GM21723 (cell line): Measurements from ENCODE around the gene PEX26.
A peak's percentile ranks its signal among the peaks of the same experiment; 100 is the strongest.
"Not testable (repeated sequence)": the region's sequence is repeated elsewhere in the genome, so short reads cannot be mapped to it uniquely, and the experiment has no call there.

Experiments used
- ATAC-seq: cut with Tn5 transposase; IDR thresholded peaks from one replicate; pipeline ENCODE4 v1.9.1; 2021; ENCODE audit warnings: mild to moderate bottlenecking, moderate library complexity; ENCODE audit not compliant: unreplicated experiment

Gene PEX26

DNA sequence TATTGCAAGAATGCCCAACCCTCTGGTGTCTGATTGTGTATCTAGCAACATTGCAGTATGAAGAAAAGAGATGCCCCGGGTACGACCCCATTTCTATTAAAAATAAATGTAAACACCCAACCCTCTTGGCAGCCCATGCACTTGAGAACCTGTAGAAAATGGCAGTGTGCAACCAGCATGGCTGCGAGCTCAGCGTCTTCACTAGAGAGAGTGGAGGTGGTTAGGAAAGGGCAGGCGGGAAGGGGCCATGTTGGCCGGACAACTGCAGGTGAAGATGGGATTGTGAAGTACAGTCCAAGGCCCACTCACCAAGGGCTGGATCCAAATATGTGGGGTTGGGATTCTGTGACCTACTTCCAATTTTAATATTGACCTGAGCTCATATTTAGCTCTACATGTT lies 15.9 kb downstream of the PEX26 start:
- no peak for ATAC-seq

DNA sequence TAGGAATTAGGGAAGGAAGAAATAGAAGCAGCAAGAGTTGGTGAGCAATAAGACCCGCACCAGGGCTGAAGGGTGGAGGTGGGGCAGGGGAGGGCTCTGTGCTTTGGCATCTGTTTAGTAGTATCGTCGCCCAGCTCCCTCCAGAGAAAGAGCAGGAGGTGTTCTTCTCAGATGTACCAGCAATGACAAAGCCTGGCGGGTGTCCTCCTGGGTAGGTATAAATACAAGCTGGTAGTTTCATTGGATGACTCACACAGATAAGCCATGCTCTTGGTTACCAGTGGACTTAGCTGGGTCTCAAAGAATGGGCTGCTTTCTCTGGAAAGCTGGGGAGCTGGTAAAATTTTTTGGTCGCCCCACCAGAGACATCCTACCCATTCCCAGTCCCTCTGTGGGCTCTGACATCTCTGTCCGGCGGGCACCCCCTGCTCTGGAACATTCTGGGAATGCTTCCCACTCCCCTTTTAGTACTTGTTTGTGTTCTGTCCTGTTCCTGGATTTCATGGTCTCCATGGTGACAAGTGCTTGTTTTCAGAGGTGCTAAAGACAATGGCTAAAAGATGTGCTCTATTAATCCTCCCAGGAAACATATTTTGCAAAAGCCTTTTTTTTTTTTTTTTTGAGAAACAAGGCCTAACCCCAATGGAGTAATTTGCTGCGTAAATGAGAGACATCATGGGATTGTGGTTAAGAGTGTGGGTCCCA lies 17.5 kb downstream of the PEX26 start:
- no peak for ATAC-seq

DNA sequence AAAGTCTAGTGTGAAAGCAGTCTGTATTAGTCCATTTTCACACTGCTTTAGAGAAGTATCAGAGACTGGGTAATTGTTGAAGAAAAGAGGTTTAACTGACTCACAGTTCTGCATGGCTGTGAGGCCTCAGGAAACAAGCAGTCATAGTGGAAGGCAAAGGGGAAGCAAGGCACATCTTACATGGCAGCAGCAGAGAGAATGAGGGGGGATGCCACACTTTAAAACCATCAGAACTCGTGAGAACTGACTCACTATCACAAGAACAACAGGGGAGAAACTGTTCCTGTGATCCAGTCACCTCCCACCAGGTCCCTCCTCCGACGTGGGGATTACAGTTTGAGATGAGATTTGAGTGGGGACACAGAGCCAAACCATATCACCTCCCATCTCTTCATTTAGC lies 19.0 kb downstream of the PEX26 start:
- no peak for ATAC-seq

DNA sequence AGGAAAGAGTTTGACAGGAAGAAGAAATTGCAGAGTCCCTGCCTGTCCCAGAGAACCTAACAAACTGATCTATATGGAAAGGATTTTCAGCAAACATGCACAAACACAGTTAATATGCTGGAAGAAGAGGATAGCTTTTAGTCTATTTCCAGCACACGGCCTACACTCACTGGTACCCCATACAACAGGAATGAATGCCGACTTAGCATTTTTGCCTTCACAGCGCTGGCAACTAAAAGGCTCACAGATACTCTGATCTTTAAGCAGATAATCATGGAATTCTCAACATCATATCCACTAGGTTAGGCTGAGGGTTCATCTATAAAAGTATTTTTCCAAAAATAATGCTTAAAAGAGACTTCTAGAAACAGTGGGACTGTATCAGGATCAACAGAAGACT lies 23.0 kb downstream of the PEX26 start:
- ATAC-seq = no peak

DNA sequence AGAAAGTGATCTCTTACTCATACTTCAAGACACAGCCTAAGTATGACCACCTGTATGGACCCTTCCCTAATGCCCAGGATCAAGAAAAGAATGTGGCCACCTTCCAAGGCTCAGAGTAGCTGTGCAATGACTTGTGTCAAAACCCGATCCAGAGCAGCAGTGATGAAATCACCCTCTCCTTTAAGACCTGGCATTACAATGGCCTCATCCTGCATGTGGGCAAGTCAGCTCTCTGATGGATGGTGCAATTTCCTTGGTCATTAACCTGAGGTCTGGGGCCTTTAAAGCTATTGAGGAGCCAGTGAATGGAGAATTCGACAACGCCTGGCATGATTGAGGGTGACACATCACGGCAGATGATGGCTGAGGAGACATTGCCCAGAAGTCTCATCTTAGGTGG lies 23.7 kb downstream of the PEX26 start:
- no peak for ATAC-seq

DNA sequence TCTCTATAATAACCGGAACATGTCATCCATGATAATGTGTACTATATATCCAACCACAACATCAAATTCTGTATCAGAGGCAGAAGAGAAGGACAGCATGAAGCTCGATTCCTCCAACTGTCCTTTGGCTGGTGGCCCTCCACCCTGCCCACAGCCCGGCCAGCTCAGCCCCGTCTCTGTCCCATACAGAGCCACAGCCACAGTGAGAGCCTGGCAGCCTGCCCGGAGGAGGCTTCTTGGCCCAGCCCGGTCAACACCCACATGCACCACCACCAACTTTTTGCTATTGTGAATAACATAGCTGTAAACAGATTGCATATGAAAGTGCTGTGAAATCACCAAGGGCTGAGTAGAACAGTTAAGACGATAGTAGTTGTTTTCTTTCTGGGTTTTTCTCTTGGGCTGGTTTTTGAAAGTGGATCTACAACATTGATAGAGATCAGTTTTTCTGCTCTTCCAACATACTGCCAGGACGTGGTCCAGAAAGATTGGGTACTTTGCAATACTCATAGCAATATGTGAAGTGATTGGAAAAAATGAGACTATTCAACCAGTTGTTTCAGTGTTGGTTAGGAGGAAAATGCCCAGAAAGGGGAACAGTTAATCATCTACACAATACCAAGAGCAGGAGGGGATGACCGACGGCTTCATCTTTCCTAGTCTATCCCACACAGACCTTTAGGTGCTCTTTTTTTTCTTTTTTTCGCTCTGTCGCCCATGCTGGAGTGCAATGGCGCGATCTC lies 25.9 kb downstream of the PEX26 start:
- ATAC-seq = no peak

DNA sequence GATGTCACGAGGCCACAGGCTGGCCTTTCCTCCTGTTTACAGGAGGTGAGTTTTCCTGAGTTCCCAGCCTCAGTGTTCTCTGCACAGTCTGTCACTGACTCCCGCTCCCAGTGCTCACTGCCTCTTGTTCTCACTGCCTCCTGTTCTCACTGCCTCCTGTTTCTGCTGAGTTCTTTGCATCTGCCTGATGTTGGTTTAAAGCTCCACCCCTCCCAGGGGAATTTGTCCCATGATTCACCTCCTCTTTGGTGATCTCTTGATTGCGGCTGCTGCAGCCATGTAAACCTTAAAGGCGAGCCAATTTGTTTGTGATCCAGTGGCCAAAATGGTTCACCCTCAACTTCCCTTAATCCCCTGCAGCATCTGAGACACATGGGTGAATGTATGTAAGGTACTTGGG lies 26.8 kb downstream of the PEX26 start:
- no peak for ATAC-seq

DNA sequence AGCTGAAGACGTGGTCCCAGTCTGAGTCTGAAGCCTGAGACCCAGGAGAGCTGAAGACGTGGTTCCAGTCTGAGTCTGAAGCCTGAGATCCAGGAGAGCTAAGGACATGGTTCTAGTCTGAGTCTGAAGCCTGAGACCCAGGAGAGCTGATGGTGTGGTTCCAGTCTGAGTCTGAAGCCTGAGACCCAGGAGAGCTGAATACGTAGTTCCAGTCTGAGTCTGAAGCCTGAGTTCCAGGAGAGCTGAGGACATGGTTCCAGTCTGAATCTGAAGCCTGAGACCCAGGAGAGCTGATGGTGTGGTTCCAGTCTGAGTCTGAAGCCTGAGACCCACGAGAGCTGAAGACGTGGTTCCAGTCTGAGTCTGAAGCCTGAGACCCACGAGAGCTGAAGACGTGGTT lies 28.2 kb downstream of the PEX26 start:
- not testable (repeated sequence) for ATAC-seq

DNA sequence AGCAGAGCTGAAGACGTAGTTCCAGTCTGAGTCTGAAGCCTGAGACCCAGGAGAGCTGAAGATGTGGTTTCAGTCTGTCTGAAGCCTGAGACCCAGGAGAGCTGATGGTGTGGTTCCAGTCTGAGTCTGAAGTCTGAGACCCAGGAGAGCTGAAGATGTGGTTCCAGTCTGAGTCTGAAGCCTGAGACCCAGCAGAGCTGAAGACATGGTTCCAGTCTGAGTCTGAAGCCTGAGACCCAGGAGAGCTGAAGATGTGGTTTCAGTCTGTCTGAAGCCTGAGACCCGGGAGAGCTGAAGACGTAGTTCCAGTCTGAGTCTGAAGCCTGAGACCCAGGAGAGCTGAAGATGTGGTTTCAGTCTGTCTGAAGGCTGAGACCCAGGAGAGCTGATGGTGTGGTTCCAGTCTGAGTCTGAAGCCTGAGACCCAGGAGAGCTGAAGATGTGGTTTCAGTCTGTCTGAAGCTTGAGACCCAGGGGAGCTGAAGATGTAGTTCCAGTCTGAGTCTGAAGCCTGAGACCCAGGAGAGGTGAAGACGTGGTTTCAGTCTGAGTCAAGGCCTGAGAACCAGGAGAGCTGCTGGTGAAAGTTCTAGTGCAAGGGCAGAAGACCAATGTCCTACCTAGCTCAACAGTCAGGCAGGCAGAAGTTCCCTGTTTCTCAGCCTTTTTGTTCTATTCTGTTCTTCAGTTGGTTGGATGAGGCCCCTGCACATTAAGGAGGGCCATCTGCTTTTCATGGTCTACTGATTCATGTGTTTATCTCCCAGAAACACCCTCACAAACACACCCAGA lies 29.0 kb downstream of the PEX26 start:
- not testable (repeated sequence) for ATAC-seq

DNA sequence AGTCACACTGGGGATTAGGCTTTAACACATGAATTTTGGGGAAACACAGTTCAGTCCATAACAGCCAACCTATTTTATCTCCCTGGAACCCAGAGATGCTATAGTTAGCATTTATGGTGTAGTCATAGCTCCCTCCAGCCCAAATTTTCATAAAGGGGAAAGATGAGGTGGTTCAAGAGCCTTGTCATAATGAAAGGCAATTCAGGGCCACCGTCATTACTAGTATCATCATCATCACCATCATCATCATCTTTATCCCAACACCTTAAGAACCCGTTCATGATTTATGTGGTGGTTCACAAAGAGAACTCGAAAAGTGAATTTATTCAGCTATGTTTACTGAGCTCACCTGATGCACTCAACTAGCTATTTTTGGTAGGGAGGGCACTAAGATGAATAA lies 30.4 kb downstream of the PEX26 start:
- no peak for ATAC-seq

DNA sequence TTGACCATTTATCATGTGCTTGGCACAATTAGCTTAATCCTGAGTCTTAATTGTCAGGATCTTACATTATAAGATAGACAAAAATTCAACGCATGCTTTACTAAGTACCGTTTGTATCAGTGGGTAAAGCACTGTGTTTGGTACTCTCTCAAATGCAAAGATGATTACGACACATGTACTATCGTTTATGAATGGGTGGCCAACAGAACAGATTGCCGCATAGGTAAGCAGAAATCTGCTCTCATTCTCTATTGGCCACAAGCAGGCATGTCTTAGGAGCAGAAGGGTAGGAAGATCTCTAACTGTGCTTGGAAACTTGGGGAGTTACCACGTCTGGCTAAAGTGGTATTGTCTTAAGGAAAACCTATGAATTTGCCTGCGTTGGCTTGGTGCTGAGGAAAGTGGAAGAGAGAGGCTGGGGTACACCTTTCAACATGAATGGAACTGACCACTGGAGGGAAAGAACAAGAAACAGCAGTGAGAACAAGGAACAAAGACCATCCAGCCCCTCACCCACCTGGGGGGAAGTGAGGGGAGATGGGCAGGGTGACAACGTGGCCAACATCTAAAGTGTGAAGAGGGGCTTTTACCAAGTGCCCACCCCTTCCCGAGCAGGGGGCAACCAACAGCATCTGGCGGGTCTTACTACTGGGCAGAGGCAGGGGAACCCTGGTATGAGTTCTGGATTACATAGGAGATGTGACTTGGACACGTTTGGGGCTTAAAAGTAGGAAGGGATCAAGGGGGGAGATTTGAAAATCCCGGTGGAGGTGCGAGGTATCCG lies 31.8 kb downstream of the PEX26 start:
- no peak for ATAC-seq

DNA sequence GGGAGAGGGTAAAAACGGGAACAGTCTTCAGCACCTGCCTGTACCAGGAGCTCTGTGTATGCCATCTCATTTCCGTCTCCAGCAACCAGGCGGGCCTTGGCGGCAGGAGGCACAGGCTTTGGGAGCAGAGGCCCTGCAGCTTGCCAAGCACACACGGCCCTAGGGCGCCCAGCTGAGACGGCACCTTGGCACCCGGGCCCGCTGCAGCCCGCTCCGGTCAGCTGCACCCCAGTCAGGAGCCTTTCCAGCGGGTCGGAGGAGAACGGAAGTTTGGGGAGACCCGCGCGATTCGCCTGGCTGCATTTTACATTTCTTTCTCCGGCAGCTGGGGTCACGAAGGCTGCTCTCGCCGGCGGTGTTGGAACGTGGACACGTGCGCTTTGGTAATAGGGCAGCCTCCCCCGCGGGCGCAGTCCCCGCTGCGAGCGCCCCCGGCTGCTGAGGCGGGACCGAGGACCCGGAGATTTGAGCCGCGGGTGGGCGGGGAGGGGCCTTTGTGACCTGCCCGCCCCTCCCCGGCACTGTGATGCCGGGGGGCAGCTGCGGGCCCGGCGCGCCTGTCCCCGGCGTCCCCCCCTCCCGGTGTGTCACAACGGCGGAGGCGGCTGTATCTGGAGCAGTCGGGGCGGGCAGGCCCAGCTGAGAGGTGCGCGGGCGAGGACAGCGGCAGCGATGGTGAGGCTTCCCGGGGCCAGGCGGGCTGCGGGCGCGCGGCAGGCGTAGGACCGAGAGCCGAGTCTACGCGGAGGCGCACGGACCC lies 32.6 kb downstream of the PEX26 start, which contains the start of gene TUBA8:
Gene TUBA8 (plus strand): TSS at position 616 of the 760 bp plus-strand sequence. CDS start 57 bp downstream, at position 673.
- peak; percentile 52 for ATAC-seq

DNA sequence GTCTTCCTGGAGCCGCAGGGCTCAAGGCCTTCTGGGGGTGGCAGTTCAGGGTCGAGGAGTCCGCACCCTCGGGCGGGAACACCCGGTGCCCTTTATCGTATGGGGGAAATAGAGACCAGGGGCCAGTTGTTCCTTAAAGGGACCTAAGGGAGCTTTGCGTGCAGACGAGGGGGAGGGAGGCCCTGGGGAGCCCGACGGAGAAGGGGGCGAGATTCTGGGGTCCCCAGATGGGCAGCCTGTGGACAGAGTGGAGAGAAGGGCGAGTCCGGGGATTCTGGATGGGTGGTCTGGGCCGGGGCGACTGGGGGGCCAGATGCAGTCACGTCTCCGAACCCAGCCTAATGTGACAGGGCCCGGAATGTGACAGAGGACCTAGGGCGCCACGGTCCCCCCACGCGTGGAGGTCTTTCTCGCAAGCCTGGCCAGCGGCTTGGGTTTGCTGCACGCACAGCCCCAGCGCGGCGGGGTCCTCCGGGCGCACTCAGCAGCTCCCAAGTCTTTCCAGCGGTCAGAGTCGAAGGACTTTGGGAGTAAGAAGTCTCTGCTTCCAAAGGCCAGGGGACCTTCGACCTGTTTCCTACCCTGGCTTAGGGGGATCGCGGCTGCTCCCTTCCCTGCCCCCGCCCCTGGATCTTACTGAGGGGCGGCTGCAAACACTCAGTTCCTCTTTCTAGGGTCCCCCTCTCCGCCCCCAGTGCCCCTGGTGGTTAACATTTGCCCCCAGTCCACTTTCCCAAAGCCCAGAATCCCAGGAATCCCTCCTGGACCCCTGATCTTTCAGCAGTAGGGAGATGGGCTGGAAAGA lies 33.4 kb downstream of the PEX26 start:
- ATAC-seq = no peak

DNA sequence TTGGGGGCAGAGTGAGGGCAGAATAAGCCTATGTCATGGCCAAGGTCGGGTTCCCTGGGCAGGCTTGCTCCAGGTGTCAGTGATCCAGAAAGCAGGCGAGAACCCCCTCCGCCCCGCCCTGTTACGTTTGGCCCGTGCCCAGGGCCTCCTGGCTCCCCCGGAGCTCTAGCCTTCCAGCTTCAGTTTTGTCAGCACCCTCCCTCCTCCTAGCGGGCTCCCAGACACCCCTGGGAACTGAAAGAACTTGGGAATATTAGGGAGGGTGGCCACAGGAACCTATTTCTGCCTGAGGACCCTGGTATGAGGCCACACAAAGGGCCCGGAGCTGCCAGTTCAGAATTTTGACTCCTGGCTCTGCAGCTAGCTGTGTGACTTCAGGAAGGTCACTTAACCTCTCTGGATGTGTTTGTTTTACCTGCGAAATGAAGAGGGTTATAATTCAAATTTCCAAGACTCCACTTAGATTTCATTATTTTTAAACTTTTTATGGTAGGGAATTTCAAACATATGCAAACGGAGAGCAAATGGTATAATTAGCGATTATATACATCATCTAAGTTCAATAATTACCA lies 34.1 kb downstream of the PEX26 start:
- no peak for ATAC-seq

DNA sequence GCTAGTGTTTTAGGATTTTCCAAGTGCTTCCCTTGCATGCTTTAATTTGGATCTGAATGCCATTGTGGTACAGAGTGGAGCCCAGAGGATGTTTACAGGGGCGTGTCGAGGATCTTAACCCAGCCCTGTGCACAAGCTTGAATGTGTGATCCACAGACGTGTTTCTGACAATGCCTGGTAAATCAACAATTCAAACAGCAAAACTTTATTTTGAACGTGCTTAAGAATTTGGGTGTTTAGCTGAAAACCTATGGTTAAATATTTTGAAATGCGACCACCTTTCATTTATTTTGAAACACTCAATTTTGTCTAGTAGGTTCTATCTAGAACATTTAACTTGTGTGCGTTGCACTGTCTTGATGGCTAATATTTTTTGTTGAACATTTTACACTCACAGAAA lies 34.6 kb downstream of the PEX26 start:
- no peak for ATAC-seq

DNA sequence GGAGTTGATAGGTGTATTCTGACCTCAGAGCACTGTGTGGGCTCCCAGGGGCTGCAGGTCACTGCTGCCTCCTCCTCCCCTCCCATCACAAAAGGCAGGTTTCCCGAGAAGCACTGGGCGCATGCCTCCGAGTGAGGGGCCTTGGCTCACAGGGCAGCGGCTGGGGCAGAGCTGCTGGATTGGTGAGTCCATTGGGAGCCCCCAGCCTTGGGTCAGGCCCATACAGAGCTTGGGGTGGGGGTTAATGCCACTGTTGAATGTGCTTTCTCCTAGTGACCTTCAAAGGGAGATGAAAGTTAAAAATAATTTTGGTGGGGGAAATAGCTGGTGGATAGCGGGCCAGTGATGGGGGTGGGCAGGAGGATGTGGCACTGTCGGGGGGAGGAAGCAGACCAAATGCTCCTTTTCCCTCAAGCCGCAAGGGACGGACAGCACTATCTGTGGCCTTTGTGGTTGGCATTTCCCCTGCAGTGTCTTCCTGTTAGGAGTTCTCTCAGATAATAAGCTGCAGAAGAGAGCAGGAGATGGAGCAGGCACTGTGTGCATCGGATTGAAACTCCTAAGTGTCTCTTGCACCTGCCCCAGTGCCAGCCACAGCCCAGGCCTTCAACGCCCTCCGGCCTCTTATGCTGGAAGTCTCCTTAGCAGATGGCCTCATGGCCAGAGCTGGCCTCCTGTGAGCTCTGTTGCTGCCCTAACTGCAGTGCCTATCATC lies 36.0 kb downstream of the PEX26 start:
- no peak for ATAC-seq

DNA sequence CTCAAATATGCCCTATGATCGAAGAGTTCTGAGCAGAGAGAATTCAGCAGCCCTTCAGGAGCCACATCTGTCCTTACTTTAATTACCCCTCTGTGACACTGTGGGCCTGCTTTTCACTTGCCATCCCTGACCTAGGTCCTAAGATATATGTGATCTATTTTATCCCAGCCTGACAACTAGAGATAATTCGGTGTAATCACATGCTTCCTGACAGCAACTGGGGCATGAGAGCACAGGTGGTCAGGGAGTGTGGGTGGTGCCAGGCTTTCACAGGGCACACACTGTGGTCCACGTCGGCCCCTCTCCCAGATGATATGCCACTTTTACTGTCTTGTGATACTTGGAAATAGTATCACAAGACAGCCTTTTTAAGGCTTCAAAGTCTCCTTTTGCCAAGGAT lies 36.7 kb downstream of the PEX26 start:
- no peak for ATAC-seq

DNA sequence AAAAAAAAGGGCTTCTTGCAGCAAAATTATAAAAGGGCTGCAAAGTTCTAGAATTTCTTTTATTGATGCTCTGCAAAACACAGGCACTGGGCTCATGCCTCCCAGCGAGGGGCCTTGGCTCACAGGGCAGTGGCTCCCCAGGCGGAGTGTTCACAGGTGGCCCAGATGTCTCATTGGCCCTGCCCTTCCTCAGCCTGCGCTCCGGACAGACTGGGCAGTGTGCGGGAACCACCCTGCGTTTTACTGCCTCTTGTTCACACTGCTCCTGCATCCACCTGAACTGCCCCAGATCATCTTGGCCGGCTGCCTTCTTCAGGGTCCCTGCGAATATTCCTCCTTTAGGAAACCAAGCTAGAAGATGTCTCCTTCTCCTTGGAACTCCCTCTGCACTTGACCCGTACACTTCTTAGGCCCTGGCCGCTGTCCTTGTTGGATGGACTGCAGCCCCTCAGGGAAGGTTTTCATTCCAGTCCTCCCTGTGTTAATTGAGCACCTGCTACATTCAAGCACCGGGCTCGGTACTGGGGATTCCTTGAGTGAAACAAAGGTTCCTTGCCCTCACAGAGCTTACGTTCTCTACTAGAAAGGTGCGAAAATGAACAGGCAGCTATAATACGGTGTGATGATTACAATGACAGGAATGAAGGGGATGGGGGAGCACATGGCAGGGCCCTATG lies 37.3 kb downstream of the PEX26 start:
- no peak for ATAC-seq
